H1 (cell line): ENCODE measurements around the gene SPTLC3. TPM values are rescaled to one million over a fixed set of nuclear protein-coding genes. Genes with fewer than 3 reads are reported as not detected.

Experiments used
- CTCF ChIA-PET: fragments of 300-600 bp; sonication (Branson Sonifier 250); formaldehyde crosslinking; loops from one replicate; lab custom pipeline; 2021; ENCODE audit not compliant: partially characterized antibody; lab: Charles Lee
- POLR2A ChIA-PET: fragments of 300-600 bp; sonication (Branson Sonifier 250); formaldehyde crosslinking; loops from one replicate; lab custom pipeline; 2021; ENCODE audit warnings: inconsistent platforms; ENCODE audit not compliant: partially characterized antibody; lab: Charles Lee
- DNase-seq, 2 experiments: peaks; one replicate each; pipeline versions ENCODE4 v3.0.0 to v3.0.0-alpha.2; 2010 to 2022; ENCODE audit warnings: low spot score in 2 of 2, low read depth in 1 of 2, mixed read lengths in 1 of 2
- FAIRE-seq: peaks from 2 replicates; lab custom pipeline; 2011; peaks lifted over from hg19 to GRCh38; lab: Jason Lieb, UNC
- H2AFZ ChIP-seq: 2 replicates; pipeline ENCODE4 v1.8.1; 2012; ENCODE audit warnings: low read length, inconsistent platforms
- H2AK5ac ChIP-seq: 2 replicates; pipeline ENCODE4 v1.6.1; 2013; ENCODE audit warnings: low read depth, low read length
- H2BK120ac ChIP-seq: replicated peaks from 2 replicates; pipeline ENCODE3; 2013; ENCODE audit warnings: low read depth, low read length, inconsistent platforms
- H2BK12ac ChIP-seq: 2 replicates; pipeline ENCODE4 v1.6.1; 2013; ENCODE audit warnings: low read depth, low read length
- H2BK15ac ChIP-seq: 2 replicates; pipeline ENCODE4 v1.6.1; 2013; ENCODE audit warnings: low read length
- H2BK20ac ChIP-seq: 2 replicates; pipeline ENCODE4 v1.6.1; 2013; ENCODE audit warnings: low read length
- H2BK5ac ChIP-seq: 2 replicates; pipeline ENCODE4 v1.6.1; 2013; ENCODE audit warnings: low read depth, low read length
- H3K14ac ChIP-seq: 2 replicates; pipeline ENCODE4 v1.6.1; 2013; ENCODE audit warnings: inconsistent platforms; ENCODE audit not compliant: insufficient read length
- H3K18ac ChIP-seq: 2 replicates; pipeline ENCODE4 v1.6.1; 2013; ENCODE audit warnings: low read length; ENCODE audit errors: extremely low read depth
- H3K23ac ChIP-seq: 2 replicates; pipeline ENCODE4 v1.6.1; 2013; ENCODE audit warnings: inconsistent platforms; ENCODE audit not compliant: insufficient read length
- H3K23me2 ChIP-seq: 2 replicates; pipeline ENCODE4 v1.6.1; 2013; ENCODE audit warnings: low read depth, low read length
- H3K27ac ChIP-seq: 2 replicates; pipeline ENCODE4 v1.6.1; 2011; ENCODE audit warnings: low read depth, low read length, inconsistent platforms
- H3K27me3 ChIP-seq, 4 experiments: replicated peaks in 1 of 4; 1 replicate in 1 of 4; 2 replicates in 3 of 4; pipeline versions ENCODE4 v1.6.1 to v1.8.1; 2011 to 2013; ENCODE audit warnings: low read length in 3 of 4, mild to moderate bottlenecking in 3 of 4, inconsistent platforms in 2 of 4, mixed read lengths in 2 of 4, moderate library complexity in 1 of 4; ENCODE audit not compliant: control insufficient read depth in 3 of 4, insufficient read depth in 3 of 4; ENCODE audit errors: extremely low read depth in 1 of 4
- H3K36me3 ChIP-seq, 4 experiments: 2 replicates each; pipeline versions ENCODE4 v1.6.1 to v1.8.1; 2011 to 2013; ENCODE audit warnings: mild to moderate bottlenecking in 4 of 4, low read length in 3 of 4, moderate library complexity in 2 of 4, control low read depth in 1 of 4, inconsistent platforms in 1 of 4; ENCODE audit not compliant: insufficient read depth in 4 of 4, control insufficient read depth in 2 of 4
- H3K4ac ChIP-seq: replicated peaks from 2 replicates; pipeline ENCODE3; 2013; ENCODE audit warnings: low read length, low read depth, mixed read lengths, inconsistent platforms; ENCODE audit not compliant: insufficient read length
- H3K4me1 ChIP-seq, 4 experiments: replicated peaks in 1 of 4; 1 replicate in 1 of 4; 2 replicates in 3 of 4; pipeline versions ENCODE4 v1.6.1 to v1.8.1; 2011 to 2013; ENCODE audit warnings: low read length in 3 of 4, inconsistent platforms in 2 of 4, mixed read lengths in 1 of 4; ENCODE audit not compliant: insufficient read depth in 4 of 4, control insufficient read depth in 3 of 4
- H3K4me2 ChIP-seq, 2 experiments: 2 replicates each; pipeline versions ENCODE4 v1.6.1 to v1.8.1; 2011 to 2013; ENCODE audit warnings: low read depth in 2 of 2, low read length in 2 of 2, control low read depth in 1 of 2, inconsistent platforms in 1 of 2, mild to moderate bottlenecking in 1 of 2; ENCODE audit not compliant: insufficient read depth in 1 of 2
- H3K4me3 ChIP-seq, 4 experiments: fragments of 200-600, 300-600 bp in 1 of 4; sonication (generic), shearing (Covaris generic), sonication (Bioruptor Twin) in 1 of 4; 2 replicates each; pipeline versions ENCODE4 v1.5.1 to v1.8.1; 2011 to 2016; ENCODE audit warnings: low read length in 4 of 4, low read depth in 3 of 4, control low read depth in 2 of 4, inconsistent platforms in 2 of 4, mild to moderate bottlenecking in 2 of 4, mixed read lengths in 1 of 4, moderate library complexity in 1 of 4; ENCODE audit not compliant: insufficient read depth in 2 of 4; ENCODE audit errors: extremely low read depth in 1 of 4
- H3K56ac ChIP-seq: replicated peaks from 2 replicates; pipeline ENCODE3; 2013; ENCODE audit warnings: low read depth, mild to moderate bottlenecking, mixed read lengths, low read length, inconsistent platforms; ENCODE audit not compliant: insufficient read length
- H3K79me1 ChIP-seq: 2 replicates; pipeline ENCODE4 v1.6.1; 2013; ENCODE audit warnings: low read depth, low read length, control low read depth
- H3K79me2 ChIP-seq, 2 experiments: 2 replicates each; pipeline versions ENCODE4 v1.6.1 to v1.8.1; 2012 to 2013; ENCODE audit warnings: low read length in 2 of 2, mild to moderate bottlenecking in 2 of 2, inconsistent platforms in 1 of 2; ENCODE audit not compliant: insufficient read depth in 2 of 2, control insufficient read depth in 1 of 2
- H3K9ac ChIP-seq, 4 experiments: replicated peaks in 1 of 4; 1 replicate in 1 of 4; 2 replicates in 3 of 4; pipeline versions ENCODE4 v1.6.1 to v1.8.1; 2011 to 2013; ENCODE audit warnings: low read depth in 3 of 4, low read length in 3 of 4, control low read depth in 2 of 4, mild to moderate bottlenecking in 2 of 4, moderate library complexity in 2 of 4, inconsistent platforms in 1 of 4; ENCODE audit errors: extremely low read depth in 1 of 4
- H3K9me3 ChIP-seq, 2 experiments: 2 replicates each; pipeline versions ENCODE4 v1.6.1 to v1.8.1; 2012 to 2013; ENCODE audit warnings: mild to moderate bottlenecking in 2 of 2, moderate library complexity in 2 of 2, control low read depth in 1 of 2, inconsistent platforms in 1 of 2, low read depth in 1 of 2, low read length in 1 of 2, mixed read lengths in 1 of 2; ENCODE audit not compliant: insufficient read depth in 2 of 2
- H4K20me1 ChIP-seq, 2 experiments: replicated peaks in 1 of 2; 2 replicates each; pipeline versions ENCODE3 to v1.8.1; 2011 to 2013; ENCODE audit warnings: inconsistent platforms in 2 of 2, low read length in 2 of 2, mild to moderate bottlenecking in 1 of 2; ENCODE audit not compliant: insufficient read depth in 2 of 2, control insufficient read depth in 1 of 2
- H4K5ac ChIP-seq: 2 replicates; pipeline ENCODE4 v1.6.1; 2013; ENCODE audit warnings: low read length, low read depth, mixed read lengths, inconsistent platforms; ENCODE audit not compliant: insufficient read length
- H4K8ac ChIP-seq: 2 replicates; pipeline ENCODE4 v1.8.0; 2013; ENCODE audit warnings: mild to moderate bottlenecking, moderate library complexity, low read length, inconsistent platforms; ENCODE audit not compliant: insufficient read depth; ENCODE audit errors: extremely low read depth
- H4K91ac ChIP-seq: replicated peaks from 2 replicates; pipeline ENCODE3; 2013; ENCODE audit warnings: low read length, mixed read lengths, inconsistent platforms; ENCODE audit not compliant: insufficient read length
- ATF2 ChIP-seq: IDR thresholded peaks from 2 replicates; pipeline ENCODE4 v1.6.1; 2012; ENCODE audit warnings: low read length, inconsistent platforms
- SAP30 ChIP-seq: fragments of 300-600 bp; sonication (generic); IDR thresholded peaks from 2 replicates; pipeline ENCODE4 v1.7.1; 2012; ENCODE audit warnings: low read length, moderate library complexity, mild to moderate bottlenecking, inconsistent platforms; ENCODE audit not compliant: insufficient read depth, insufficient replicate concordance
- SIRT6 ChIP-seq: IDR thresholded peaks from one replicate; pipeline ENCODE4 v1.7.1; 2012; ENCODE audit warnings: low read length, inconsistent platforms
- SUZ12 ChIP-seq: fragments of 200-600 bp; sonication (generic); IDR thresholded peaks from 2 replicates; pipeline ENCODE4 v1.6.1; 2012; ENCODE audit warnings: mild to moderate bottlenecking, inconsistent platforms, low read length, moderate library complexity, mixed read lengths
- TEAD4 ChIP-seq: IDR thresholded peaks from 2 replicates; pipeline ENCODE4 v1.6.1; 2012; ENCODE audit warnings: low read depth, low read length, inconsistent platforms, mixed read lengths
- WGBS, 2 experiments: shearing (Covaris generic) in 1 of 2; methylation state at CpG; one replicate each; pipeline versions ENCODE4 v1.1.6 to v1.1.7; 2013 to 2015; ENCODE audit warnings: low lambda C conversion rate in 2 of 2, mixed read lengths in 2 of 2, inconsistent platforms in 1 of 2, low coverage in 1 of 2, missing lambda C conversion rate in 1 of 2; ENCODE audit not compliant: insufficient replicate concordance in 2 of 2, insufficient coverage in 1 of 2, insufficient read length in 1 of 2; ENCODE audit errors: extremely low coverage in 1 of 2, missing lambda C conversion rate in 1 of 2; 5-methylcytosine and 5-hydroxymethylcytosine counted together
- polyA plus RNA-seq, 7 experiments: library from polyadenylated mRNA; depleted of rRNA in 3 of 7; stranded (reverse) in 5 of 7; unstranded in 2 of 7; fragments of >200 nt in 5 of 7; fragments of 200-250 nt in 2 of 7; gene quantifications; 1 replicate in 5 of 7; 2 replicates in 1 of 7; 4 replicates in 1 of 7; pipeline versions ENCODE4 v1.2.1 to v1.2.3, GENCODE V29; 2011 to 2013; ENCODE audit warnings: missing spikeins in 2 of 7, mixed read lengths in 2 of 7
- total RNA-seq: library from RNA; stranded (reverse); fragmentation: NEBNext Ultra II Directional; extraction: Animal tissue kit (Norgen Biotek cat#: 25700); gene quantifications from 2 replicates; pipeline ENCODE4 v1.2.1, GENCODE V29; 2021

SPTLC3 gene
- total and polyA plus RNA-seq, 2 of the 8 experiments (the other 6 are each of a cell fraction or from before 2014, with no cell fraction given), result 0.23 to 0.82 TPM

- H3K4me1 ChIP-seq, result no peaks in the 10 kb centered on the region; a peak in 1 of 7 replicates
- H3K14ac ChIP-seq, result no peak overlapping the region
- H3K4me3 ChIP-seq, result no peak overlapping the region
- CTCF ChIA-PET, result interaction anchor here (0.6 to 4.8 kb wide), 16 partner anchors 11 to 530 kb away, joined by 3 to 43 read pairs (median 3); no protein-coding TSS in a partner anchor
- WGBS, 2 experiments, result 89% methylated on average over 5 of the region's 5 CpGs; no CpG with 5 or more reads in 1 of the 2 experiments
- no peaks in the 10 kb centered on the region for H3K79me2 ChIP-seq
- FAIRE-seq (no peak), DNase-seq (no peak)
- H2BK12ac ChIP-seq, result no peak overlapping the region
- H3K4me2 ChIP-seq, result no peak overlapping the region
- no peak overlapping the region for H2BK20ac ChIP-seq
- H3K9me3 ChIP-seq, result no peaks in the 10 kb centered on the region
- no peak overlapping the region for H4K5ac ChIP-seq
- no peaks in the 10 kb centered on the region; the same call in 1 of the 2 replicates for H3K23me2 ChIP-seq
- H3K27ac ChIP-seq, result no peak overlapping the region
- TF ChIP-seq SAP30 (no peak), ATF2 (no peak), TEAD4 (no peak), SIRT6 (no peak), SUZ12 (no peak)
- POLR2A ChIA-PET, result no interaction called here
- no peak overlapping the region for H4K8ac ChIP-seq
- no peak overlapping the region for H3K9ac ChIP-seq
- H2AFZ ChIP-seq, result no peak overlapping the region
- no peak overlapping the region for H3K56ac ChIP-seq
- H3K79me1 ChIP-seq, result no peaks in the 10 kb centered on the region
- H3K36me3 ChIP-seq, result no peaks in the 10 kb centered on the region
- H2AK5ac ChIP-seq, result no peak overlapping the region
- H4K91ac ChIP-seq, result no peak overlapping the region
- no peak overlapping the region for H3K18ac ChIP-seq
- no peak overlapping the region for H3K4ac ChIP-seq
- no peaks in the 10 kb centered on the region for H4K20me1 ChIP-seq
- no peak overlapping the region for H2BK120ac ChIP-seq
- H3K23ac ChIP-seq, result no peak overlapping the region
- H2BK5ac ChIP-seq, result no peak overlapping the region
- no peak overlapping the region for H2BK15ac ChIP-seq
- no peaks in the 10 kb centered on the region for H3K27me3 ChIP-seq
Measured at GRCh38 chr20:13121840-13122515, 113.2 kb downstream of the SPTLC3 start.
